Measurements from ENCODE around the gene STPG2. TPM values are rescaled to one million over a fixed set of nuclear protein-coding genes. Genes with fewer than 3 reads are reported as not detected.

STPG2 gene
- total RNA-seq, 1 experiment from 2014 or later: 0.20 TPM

GRCh38 chr4:98098764-98099163 lies 44.5 kb downstream of the STPG2 start:
- Histone ChIP-seq H2BK120ac (ENCODE audit: low read depth, low read length, poor library complexity, severe bottlenecking) (no peak overlapping the region), H3K23me2 (ENCODE audit: insufficient read length, low read depth, low read length, poor library complexity, severe bottlenecking) (no peaks in the 10 kb centered on the region), H2AFZ (ENCODE audit: low read length) (no peak overlapping the region), H3K4me2 (ENCODE audit: insufficient read depth, insufficient read length, low read length) (no peak overlapping the region), H3T11ph (ENCODE audit: low read length) (no peak overlapping the region), H3K79me1 (ENCODE audit: insufficient read depth, low read depth, low read length, poor library complexity, severe bottlenecking) (no peaks in the 10 kb centered on the region), H4K91ac (ENCODE audit: insufficient read length, low read depth, low read length) (no peak overlapping the region), H2AK5ac (ENCODE audit: insufficient read length, low read length) (no peak overlapping the region), H3K4ac (ENCODE audit: low read depth, low read length) (no peak overlapping the region), H3K23ac (ENCODE audit: insufficient read length, low read depth, low read length) (no peak overlapping the region), H3K56ac (ENCODE audit: insufficient read length, low read depth, low read length) (no peak overlapping the region), H4K20me1 (ENCODE audit: control insufficient read depth, insufficient read depth, insufficient read length) (no peaks in the 10 kb centered on the region), H4K5ac (ENCODE audit: insufficient read length, low read depth, low read length) (no peak overlapping the region), H2BK5ac (ENCODE audit: insufficient read length, low read length) (no peak overlapping the region), H3K27ac (ENCODE audit: insufficient read length, low read depth, low read length) (no peak overlapping the region), H4K8ac (replicated peaks; ENCODE audit: insufficient read length, low read depth, low read length) (no peak overlapping the region), H3K14ac (ENCODE audit: insufficient read depth, low read length) (no peak overlapping the region), H3K79me2 (ENCODE audit: insufficient read depth, low read length) (no peaks in the 10 kb centered on the region), H3K4me1 (ENCODE audit: insufficient read depth, low read length) (no peaks in the 10 kb centered on the region), H2BK15ac (ENCODE audit: low read depth, low read length) (no peak overlapping the region), H2BK20ac (ENCODE audit: low read depth, low read length, poor library complexity, severe bottlenecking) (no peak overlapping the region), H3K18ac (ENCODE audit: insufficient read length, low read depth, low read length) (no peak overlapping the region), H3K27me3 (ENCODE audit: insufficient read depth, low read length) (no peaks in the 10 kb centered on the region), H2BK12ac (ENCODE audit: insufficient read length, low read depth, low read length) (no peak overlapping the region), H3K9me3 (ENCODE audit: control insufficient read depth, low read depth, low read length) (no peaks in the 10 kb centered on the region), H3K9ac (ENCODE audit: extremely low read depth, insufficient read length, low read length) (no peak overlapping the region)
- no peak for DNase-seq
- no peak overlapping the region for H3K4me3 Mint-ChIP-seq
- H3K4me1 Mint-ChIP-seq: no peaks in the 10 kb centered on the region
- H3K27ac Mint-ChIP-seq: no peak overlapping the region
- no peaks in the 10 kb centered on the region for H3K27me3 Mint-ChIP-seq (ENCODE audit: low read depth)
- H3K36me3 Mint-ChIP-seq (ENCODE audit: insufficient read depth in 1 of 3, low read depth in 3 of 3): no peaks in the 10 kb centered on the region
- TF ChIP-seq CTCF (conservative IDR thresholded peaks at IDR 0.05): no peak
- H3K9me3 Mint-ChIP-seq: peaks cover 3 to 5% of the 10 kb centered on the region in 2 experiments; a peak in 4 of 5 replicates

Measured in H9 (cell line).